Calu3 (cell line): ENCODE data around the gene VEGFB. TPM values are rescaled to one million over a fixed set of nuclear protein-coding genes. Genes with fewer than 3 reads are reported as not detected.

ENCODE experiments used
- BruUV-seq: library from RNA; stranded (reverse); fragments of 400-500 nt; replicated peaks from 2 replicates; lab custom pipeline; 2021; lab: Mats Ljungman, UMichigan
- CTCF ChIA-PET: fragments of 300-600 bp; sonication (Branson Sonifier 250); formaldehyde crosslinking; loops from one replicate; lab custom pipeline; 2022; ENCODE audit warnings: antibody characterized with exemption; lab: Charles Lee
- DNase-seq: peaks from one replicate; pipeline ENCODE4 v3.0.0; 2022
- H3K27ac Mint-ChIP-seq: one replicate; pipeline ENCODE4 v1.8.0; 2022; ENCODE audit warnings: mixed read lengths; ENCODE audit not compliant: unreplicated experiment
- H3K27me3 Mint-ChIP-seq: one replicate; pipeline ENCODE4 v1.8.0; 2022; ENCODE audit warnings: mixed read lengths; ENCODE audit not compliant: unreplicated experiment
- H3K36me3 Mint-ChIP-seq: one replicate; pipeline ENCODE4 v1.8.0; 2022; ENCODE audit warnings: mild to moderate bottlenecking, moderate library complexity, mixed read lengths; ENCODE audit not compliant: insufficient read depth, unreplicated experiment
- H3K4me1 Mint-ChIP-seq: one replicate; pipeline ENCODE4 v1.8.0; 2022; ENCODE audit warnings: mild to moderate bottlenecking, low read depth, mixed read lengths; ENCODE audit not compliant: unreplicated experiment
- H3K4me3 Mint-ChIP-seq: one replicate; pipeline ENCODE4 v1.8.0; 2022; ENCODE audit warnings: mild to moderate bottlenecking, low read depth, moderate library complexity, mixed read lengths; ENCODE audit not compliant: unreplicated experiment
- H3K9me3 Mint-ChIP-seq: one replicate; pipeline ENCODE4 v1.8.0; 2022; ENCODE audit warnings: low read depth, mixed read lengths; ENCODE audit not compliant: unreplicated experiment
- intact Hi-C: fragments of 100-400 bp; cut with micrococcal nuclease; formaldehyde crosslinking; loops from one replicate; pipeline ENCODE4 v1.10.0; 2022; ENCODE audit not compliant: unreplicated experiment
- total RNA-seq: library from RNA; stranded (reverse); gene quantifications from 2 replicates; pipeline ENCODE4 v1.2.3, GENCODE V29; 2022
- TF ChIP-seq, protein P1 (sequence below): fragments of 200-600 bp; IDR thresholded peaks from one replicate; pipeline ENCODE4 v1.8.0; 2022; ENCODE audit warnings: antibody characterized with exemption; ENCODE audit not compliant: unreplicated experiment

The VEGFB gene
- total RNA-seq, 1 experiment from 2014 or later: 91.5 TPM

- Mint-ChIP-seq H3K36me3 (peaks cover 90% of the 10 kb centered on the region), H3K4me1 (peaks cover 7% of the 10 kb centered on the region), H3K4me3 (peak within 1 kb of the TSS; percentile 79), H3K9me3 (no peaks in the 10 kb centered on the region), H3K27me3 (no peaks in the 10 kb centered on the region), H3K27ac (peak within 1 kb of the TSS; percentile 50)
- CTCF ChIA-PET: interaction anchor here (0.5 to 1.3 kb wide), 4 partner anchors 12 to 77 kb away, joined by 3 to 7 read pairs (median 4); no protein-coding TSS in a partner anchor
- peak; percentile 94 for DNase-seq
- TSS peak; percentile 42 for BruUV-seq
- TF ChIP-seq, protein P1, sequence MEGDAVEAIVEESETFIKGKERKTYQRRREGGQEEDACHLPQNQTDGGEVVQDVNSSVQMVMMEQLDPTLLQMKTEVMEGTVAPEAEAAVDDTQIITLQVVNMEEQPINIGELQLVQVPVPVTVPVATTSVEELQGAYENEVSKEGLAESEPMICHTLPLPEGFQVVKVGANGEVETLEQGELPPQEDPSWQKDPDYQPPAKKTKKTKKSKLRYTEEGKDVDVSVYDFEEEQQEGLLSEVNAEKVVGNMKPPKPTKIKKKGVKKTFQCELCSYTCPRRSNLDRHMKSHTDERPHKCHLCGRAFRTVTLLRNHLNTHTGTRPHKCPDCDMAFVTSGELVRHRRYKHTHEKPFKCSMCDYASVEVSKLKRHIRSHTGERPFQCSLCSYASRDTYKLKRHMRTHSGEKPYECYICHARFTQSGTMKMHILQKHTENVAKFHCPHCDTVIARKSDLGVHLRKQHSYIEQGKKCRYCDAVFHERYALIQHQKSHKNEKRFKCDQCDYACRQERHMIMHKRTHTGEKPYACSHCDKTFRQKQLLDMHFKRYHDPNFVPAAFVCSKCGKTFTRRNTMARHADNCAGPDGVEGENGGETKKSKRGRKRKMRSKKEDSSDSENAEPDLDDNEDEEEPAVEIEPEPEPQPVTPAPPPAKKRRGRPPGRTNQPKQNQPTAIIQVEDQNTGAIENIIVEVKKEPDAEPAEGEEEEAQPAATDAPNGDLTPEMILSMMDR: peak; percentile 38
- intact Hi-C loops: no loop called here
Measured at GRCh38 chr11:64225608-64226506, 8.5 kb upstream of the VEGFB start, which contains the start of the genes NUDT22 and TRPT1. NUDT22 (plus strand) TSS chr11:64226274; CDS start chr11:64226653, 379 bp downstream. TRPT1 (minus strand) TSS chr11:64226186; CDS start chr11:64225860, 326 bp downstream.

- Mint-ChIP-seq H3K9me3 (no peaks in the 10 kb centered on the region), H3K27me3 (no peaks in the 10 kb centered on the region), H3K4me3 (peak overlapping the region; percentile 79), H3K27ac (peak overlapping the region; percentile 14), H3K36me3 (peaks cover 87% of the 10 kb centered on the region), H3K4me1 (peaks cover 7% of the 10 kb centered on the region)
- TSS peak; percentile 59 for BruUV-seq
- intact Hi-C loops: no loop called here
- CTCF ChIA-PET: interaction anchor here (0.6 to 1.3 kb wide), 3 partner anchors 11 to 19 kb away, joined by 3 read pairs; no protein-coding TSS in a partner anchor
- TF ChIP-seq, protein P1: no peak
- peak; percentile 44 for DNase-seq
Measured at GRCh38 chr11:64226507-64227051, 7.8 kb upstream of the VEGFB start.

GRCh38 chr11:64227405-64227956, 6.9 kb upstream of the VEGFB start:
- CTCF ChIA-PET: interaction anchor here (1.0 kb wide), 1 partner anchor 15 kb away, joined by 3 read pairs; no protein-coding TSS in a partner anchor
- Mint-ChIP-seq H3K27me3 (no peaks in the 10 kb centered on the region), H3K36me3 (peaks cover 87% of the 10 kb centered on the region), H3K27ac (peak overlapping the region; percentile 14), H3K4me1 (peaks cover 7% of the 10 kb centered on the region), H3K4me3 (peak overlapping the region; percentile 79), H3K9me3 (no peaks in the 10 kb centered on the region)
- intact Hi-C loops: no loop called here
- DNase-seq: no peak
- no TSS peak for BruUV-seq
- TF ChIP-seq, protein P1: no peak

- intact Hi-C loops: no loop called here
Measured at GRCh38 chr11:64229090-64229743, 5.2 kb upstream of the VEGFB start.

More at GRCh38 chr11:64229090-64229743, 5.2 kb upstream of the VEGFB start:
- CTCF ChIA-PET: interaction anchor here (0.8 kb wide), 1 partner anchor 404 kb away, joined by 7 read pairs; no protein-coding TSS in a partner anchor
- BruUV-seq: TSS peak; percentile 3
- H3K27ac Mint-ChIP-seq: peak overlapping the region; percentile 50
- no peaks in the 10 kb centered on the region for H3K9me3 Mint-ChIP-seq
- H3K4me1 Mint-ChIP-seq: peaks cover 7% of the 10 kb centered on the region
- H3K27me3 Mint-ChIP-seq: no peaks in the 10 kb centered on the region
- peak overlapping the region; percentile 92 for H3K4me3 Mint-ChIP-seq
- no peak for DNase-seq
- TF ChIP-seq, protein P1: no peak
- peaks cover 86% of the 10 kb centered on the region for H3K36me3 Mint-ChIP-seq
